HG03575 (cell line): Measurements from ENCODE around the gene RPS6KA2.
A peak's percentile ranks its signal among the peaks of the same experiment; 100 is the strongest.

ENCODE experiments used
- ATAC-seq: cut with Tn5 transposase; IDR thresholded peaks from one replicate; pipeline ENCODE4 v1.9.1; 2021; ENCODE audit not compliant: unreplicated experiment, insufficient number of reproducible peaks, low FRiP score; ENCODE audit errors: extremely low read depth

The RPS6KA2 gene

GRCh38 chr6:166501246-166501645, 125.8 kb downstream of the RPS6KA2 start:
- ATAC-seq = no peak

GRCh38 chr6:166500246-166500645, 126.8 kb downstream of the RPS6KA2 start:
- ATAC-seq = no peak

GRCh38 chr6:166499350-166500163, 127.5 kb downstream of the RPS6KA2 start:
- ATAC-seq = peak; percentile 65

GRCh38 chr6:166498661-166499349, 128.2 kb downstream of the RPS6KA2 start:
- no peak for ATAC-seq

GRCh38 chr6:166498228-166498627, 128.8 kb downstream of the RPS6KA2 start:
- ATAC-seq = no peak

GRCh38 chr6:166497087-166497899, 129.8 kb downstream of the RPS6KA2 start:
- no peak for ATAC-seq

GRCh38 chr6:166496460-166496859, 130.6 kb downstream of the RPS6KA2 start:
- no peak for ATAC-seq

- ATAC-seq = no peak
These were observed 131.3 kb downstream of the RPS6KA2 start for GRCh38 chr6:166495487-166496314.

GRCh38 chr6:166494757-166495486, 132.1 kb downstream of the RPS6KA2 start:
- no peak for ATAC-seq

- no peak for ATAC-seq
These were observed 133.0 kb downstream of the RPS6KA2 start for GRCh38 chr6:166494101-166494441.

GRCh38 chr6:166493427-166494100, 133.5 kb downstream of the RPS6KA2 start:
- ATAC-seq = no peak

GRCh38 chr6:166492092-166492741, 134.8 kb downstream of the RPS6KA2 start:
- ATAC-seq = no peak

GRCh38 chr6:166490671-166491500, 136.2 kb downstream of the RPS6KA2 start:
- no peak for ATAC-seq

GRCh38 chr6:166489301-166490155, 137.5 kb downstream of the RPS6KA2 start:
- ATAC-seq = no peak

GRCh38 chr6:166488701-166489100, 138.3 kb downstream of the RPS6KA2 start:
- ATAC-seq = no peak
